K562 (cell line): ENCODE results near the gene MEX3A. TPM values are rescaled to one million over a fixed set of nuclear protein-coding genes. Genes with fewer than 3 reads are reported as not detected.

Experiments
- BRD9 ChIP-seq: fragments of 450-650 bp; IDR thresholded peaks from 2 replicates; pipeline ENCODE4 v1.6.1; 2018; ENCODE audit warnings: low read depth; ENCODE audit not compliant: partially characterized antibody
- CBX2 ChIP-seq: fragments of 200-600 bp; sonication (generic); IDR thresholded peaks from one replicate; pipeline ENCODE4 v1.6.1; 2012; ENCODE audit warnings: mild to moderate bottlenecking, low read length, inconsistent platforms; ENCODE audit not compliant: insufficient read depth, poor library complexity, severe bottlenecking
- ETV5 ChIP-seq: sonication (generic); formaldehyde crosslinking; IDR thresholded peaks from 2 replicates; pipeline ENCODE4 v1.4.0; 2020; ENCODE audit warnings: low read depth, mild to moderate bottlenecking, missing genetic modification reagents
- HNRNPUL1 ChIP-seq: fragments of 200-400 bp; formaldehyde crosslinking; IDR thresholded peaks from 2 replicates; pipeline ENCODE4 v1.6.1; 2017; ENCODE audit warnings: low read length
- ILF3 ChIP-seq: fragments of 450-650 bp; IDR thresholded peaks from 2 replicates; pipeline ENCODE4 v1.6.1; 2018; ENCODE audit warnings: antibody characterized with exemption, mild to moderate bottlenecking, moderate library complexity, borderline replicate concordance
- MXD1 ChIP-seq: fragments of 250-450 bp; sonication (Bioruptor Pico); IDR thresholded peaks from 2 replicates; pipeline ENCODE4 v1.8.0; 2021; ENCODE audit warnings: borderline replicate concordance, mild to moderate bottlenecking, moderate library complexity; ENCODE audit not compliant: poor library complexity, severe bottlenecking
- NCOA2 ChIP-seq, 2 experiments: fragments of 450-650 bp; IDR thresholded peaks; 2 replicates each; pipeline ENCODE4 v1.6.1; 2018; ENCODE audit warnings: mild to moderate bottlenecking in 2 of 2, moderate library complexity in 1 of 2; ENCODE audit not compliant: partially characterized antibody in 2 of 2
- NCOA6 ChIP-seq: fragments of 450-650 bp; IDR thresholded peaks from 2 replicates; pipeline ENCODE4 v1.6.1; 2017; ENCODE audit warnings: mild to moderate bottlenecking
- RB1 ChIP-seq: fragments of 450-650 bp; IDR thresholded peaks from 2 replicates; pipeline ENCODE4 v1.6.1; 2017; ENCODE audit warnings: low read depth, mild to moderate bottlenecking
- SIN3A ChIP-seq, 2 experiments: fragments of 150-350 bp in 1 of 2; IDR thresholded peaks; 2 replicates each; pipeline ENCODE4 v1.6.1; 2011 to 2016; ENCODE audit warnings: borderline replicate concordance in 2 of 2, low read depth in 2 of 2, low read length in 2 of 2, mild to moderate bottlenecking in 2 of 2, moderate library complexity in 2 of 2; ENCODE audit not compliant: control insufficient read depth in 1 of 2
- SLC30A9 ChIP-seq: fragments of 250-450 bp; sonication (Bioruptor Pico); IDR thresholded peaks from 2 replicates; pipeline ENCODE4 v1.8.0; 2022; ENCODE audit warnings: mild to moderate bottlenecking, moderate library complexity
- TAL1 ChIP-seq: fragments of 450-650 bp; IDR thresholded peaks from 2 replicates; pipeline ENCODE4 v1.6.1; 2016; ENCODE audit warnings: mild to moderate bottlenecking
- TCF7 ChIP-seq: sonication (generic); IDR thresholded peaks from 2 replicates; pipeline ENCODE4 v1.6.1; 2016; ENCODE audit warnings: antibody characterized with exemption, borderline replicate concordance
- TOE1 ChIP-seq, 2 experiments: fragments of 450-650 bp in 1 of 2; sonication (generic) in 1 of 2; formaldehyde crosslinking in 1 of 2; IDR thresholded peaks; 2 replicates each; pipeline versions ENCODE4 v1.7.1 to v1.8.0; 2016 to 2022; ENCODE audit warnings: borderline replicate concordance in 2 of 2, mild to moderate bottlenecking in 2 of 2, antibody characterized with exemption in 1 of 2, inconsistent platforms in 1 of 2, low read depth in 1 of 2, missing genetic modification reagents in 1 of 2, moderate library complexity in 1 of 2
- TSC22D4 ChIP-seq: fragments of 450-650 bp; IDR thresholded peaks from 2 replicates; pipeline ENCODE4 v1.6.1; 2016; ENCODE audit warnings: missing genetic modification characterization, missing biosample characterization, control low read depth
- WHSC1 ChIP-seq: IDR thresholded peaks from one replicate; pipeline ENCODE4 v1.6.1; 2012; ENCODE audit warnings: low read length, control low read depth, inconsistent platforms
- ZBTB43 ChIP-seq: sonication (generic); formaldehyde crosslinking; IDR thresholded peaks from 2 replicates; pipeline ENCODE4 v1.8.0; 2023; ENCODE audit warnings: mild to moderate bottlenecking, missing genetic modification reagents
- ZNF174 ChIP-seq: fragments of 250-450 bp; sonication (Bioruptor Pico); IDR thresholded peaks from 2 replicates; pipeline ENCODE4 v1.4.0; 2020; ENCODE audit warnings: mild to moderate bottlenecking
- ZNF212 ChIP-seq: fragments of 450-650 bp; formaldehyde crosslinking; IDR thresholded peaks from 2 replicates; pipeline ENCODE4 v1.4.0; 2020; ENCODE audit warnings: mild to moderate bottlenecking
- polyA plus RNA-seq, 8 experiments: library from polyadenylated mRNA; depleted of rRNA in 4 of 8; stranded (reverse) in 5 of 8; unstranded in 3 of 8; fragments of >200 nt; fragmentation: Nextera tagmentation in 2 of 8; fragmentation: Illumina TruSeq in 1 of 8; extraction: Ambion mirVana in 2 of 8; extraction: Trizol in 1 of 8; gene quantifications; 2 replicates each; pipeline versions ENCODE4 v1.2.1 to v1.2.3, GENCODE V29; 2011 to 2014; ENCODE audit warnings: inconsistent platforms in 1 of 8, missing spikeins in 1 of 8
- total RNA-seq, 7 experiments: library from RNA; depleted of rRNA in 6 of 7; stranded (reverse); fragments of >200 nt in 6 of 7; fragmentation: Illumina TruSeq in 2 of 7; extraction: Trizol in 2 of 7; gene quantifications; 2 replicates each; pipeline versions ENCODE4 v1.2.1 to v1.2.3, GENCODE V29; 2011 to 2021; ENCODE audit warnings: low replicate concordance in 1 of 7
- TF ChIP-seq, protein P1 (sequence below): fragments of 250-450 bp; sonication (Bioruptor Pico); IDR thresholded peaks from 2 replicates; pipeline ENCODE4 v1.4.0; 2020; ENCODE audit warnings: mild to moderate bottlenecking, moderate library complexity
- TF ChIP-seq, protein P2 (sequence below): fragments of 450-650 bp; IDR thresholded peaks from 2 replicates; pipeline ENCODE4 v1.6.1; 2016; ENCODE audit warnings: mild to moderate bottlenecking

The MEX3A gene
- total and polyA plus RNA-seq, 9 of the 15 experiments (the other 6 are each of a cell fraction or from before 2014, with no cell fraction given): 0.36 to 13.7 (median 5.2) TPM

GRCh38 chr1:156053768-156054499, 28.3 kb downstream of the MEX3A start, which contains the start of gene UBQLN4 (continued):
- TF ChIP-seq, protein P1, sequence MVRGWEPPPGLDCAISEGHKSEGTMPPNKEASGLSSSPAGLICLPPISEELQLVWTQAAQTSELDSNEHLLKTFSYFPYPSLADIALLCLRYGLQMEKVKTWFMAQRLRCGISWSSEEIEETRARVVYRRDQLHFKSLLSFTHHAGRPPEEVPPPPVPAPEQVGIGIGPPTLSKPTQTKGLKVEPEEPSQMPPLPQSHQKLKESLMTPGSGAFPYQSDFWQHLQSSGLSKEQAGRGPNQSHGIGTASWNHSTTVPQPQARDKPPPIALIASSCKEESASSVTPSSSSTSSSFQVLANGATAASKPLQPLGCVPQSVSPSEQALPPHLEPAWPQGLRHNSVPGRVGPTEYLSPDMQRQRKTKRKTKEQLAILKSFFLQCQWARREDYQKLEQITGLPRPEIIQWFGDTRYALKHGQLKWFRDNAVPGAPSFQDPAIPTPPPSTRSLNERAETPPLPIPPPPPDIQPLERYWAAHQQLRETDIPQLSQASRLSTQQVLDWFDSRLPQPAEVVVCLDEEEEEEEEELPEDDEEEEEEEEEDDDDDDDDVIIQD (CRISPR knock-in tag): no peak
- TF ChIP-seq ETV5: peak; percentile 35; the same call in 1 of the 2 replicates
- TF ChIP-seq TAL1: no peak
- no peak for TF ChIP-seq ZNF174 (CRISPR knock-in tag)
- TF ChIP-seq NCOA2 (IDR thresholded peaks at IDR 0.05; ENCODE audit: partially characterized antibody in 2 of 2): no peak
- no peak for TF ChIP-seq ILF3
- TF ChIP-seq ZNF212 (CRISPR knock-in tag): no peak; the same call in 1 of the 2 replicates
- TF ChIP-seq MXD1 (CRISPR knock-in tag): no peak
- no peak for TF ChIP-seq TCF7
- no peak for TF ChIP-seq NCOA6
- peak; percentile 81 for TF ChIP-seq BRD9
- no peak for TF ChIP-seq WHSC1
- TF ChIP-seq SIN3A (IDR thresholded peaks at IDR 0.05; ENCODE audit: borderline replicate concordance in 2 of 2, control insufficient read depth in 1 of 2, low read depth in 2 of 2, low read length in 2 of 2): peak in 1 of 2 experiments; percentile 17; a peak in 1 of 4 replicates
- no peak for TF ChIP-seq SLC30A9 (CRISPR knock-in tag)
- TF ChIP-seq RB1: 0 out of 2 replicates have a peak, but pooled peaks have one; percentile 49
- TF ChIP-seq HNRNPUL1: no peak
- TF ChIP-seq CBX2: no peak
- TF ChIP-seq, protein P2, sequence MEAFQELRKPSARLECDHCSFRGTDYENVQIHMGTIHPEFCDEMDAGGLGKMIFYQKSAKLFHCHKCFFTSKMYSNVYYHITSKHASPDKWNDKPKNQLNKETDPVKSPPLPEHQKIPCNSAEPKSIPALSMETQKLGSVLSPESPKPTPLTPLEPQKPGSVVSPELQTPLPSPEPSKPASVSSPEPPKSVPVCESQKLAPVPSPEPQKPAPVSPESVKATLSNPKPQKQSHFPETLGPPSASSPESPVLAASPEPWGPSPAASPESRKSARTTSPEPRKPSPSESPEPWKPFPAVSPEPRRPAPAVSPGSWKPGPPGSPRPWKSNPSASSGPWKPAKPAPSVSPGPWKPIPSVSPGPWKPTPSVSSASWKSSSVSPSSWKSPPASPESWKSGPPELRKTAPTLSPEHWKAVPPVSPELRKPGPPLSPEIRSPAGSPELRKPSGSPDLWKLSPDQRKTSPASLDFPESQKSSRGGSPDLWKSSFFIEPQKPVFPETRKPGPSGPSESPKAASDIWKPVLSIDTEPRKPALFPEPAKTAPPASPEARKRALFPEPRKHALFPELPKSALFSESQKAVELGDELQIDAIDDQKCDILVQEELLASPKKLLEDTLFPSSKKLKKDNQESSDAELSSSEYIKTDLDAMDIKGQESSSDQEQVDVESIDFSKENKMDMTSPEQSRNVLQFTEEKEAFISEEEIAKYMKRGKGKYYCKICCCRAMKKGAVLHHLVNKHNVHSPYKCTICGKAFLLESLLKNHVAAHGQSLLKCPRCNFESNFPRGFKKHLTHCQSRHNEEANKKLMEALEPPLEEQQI: no peak
- TF ChIP-seq ZBTB43 (CRISPR knock-in tag): no peak
- TF ChIP-seq TOE1 (IDR thresholded peaks at IDR 0.05; ENCODE audit: borderline replicate concordance): no peak
- TF ChIP-seq TOE1 (CRISPR knock-in tag; IDR thresholded peaks at IDR 0.05; ENCODE audit: borderline replicate concordance, low read depth): no peak
- no peak for TF ChIP-seq TSC22D4 (tag)
